A204.1 (cell line): ENCODE data around the gene LMO2.

Experiments used
- FAIRE-seq: peaks from 2 replicates; lab custom pipeline; 2012; peaks lifted over from hg19 to GRCh38; lab: Jason Lieb, UNC

LMO2 gene

DNA sequence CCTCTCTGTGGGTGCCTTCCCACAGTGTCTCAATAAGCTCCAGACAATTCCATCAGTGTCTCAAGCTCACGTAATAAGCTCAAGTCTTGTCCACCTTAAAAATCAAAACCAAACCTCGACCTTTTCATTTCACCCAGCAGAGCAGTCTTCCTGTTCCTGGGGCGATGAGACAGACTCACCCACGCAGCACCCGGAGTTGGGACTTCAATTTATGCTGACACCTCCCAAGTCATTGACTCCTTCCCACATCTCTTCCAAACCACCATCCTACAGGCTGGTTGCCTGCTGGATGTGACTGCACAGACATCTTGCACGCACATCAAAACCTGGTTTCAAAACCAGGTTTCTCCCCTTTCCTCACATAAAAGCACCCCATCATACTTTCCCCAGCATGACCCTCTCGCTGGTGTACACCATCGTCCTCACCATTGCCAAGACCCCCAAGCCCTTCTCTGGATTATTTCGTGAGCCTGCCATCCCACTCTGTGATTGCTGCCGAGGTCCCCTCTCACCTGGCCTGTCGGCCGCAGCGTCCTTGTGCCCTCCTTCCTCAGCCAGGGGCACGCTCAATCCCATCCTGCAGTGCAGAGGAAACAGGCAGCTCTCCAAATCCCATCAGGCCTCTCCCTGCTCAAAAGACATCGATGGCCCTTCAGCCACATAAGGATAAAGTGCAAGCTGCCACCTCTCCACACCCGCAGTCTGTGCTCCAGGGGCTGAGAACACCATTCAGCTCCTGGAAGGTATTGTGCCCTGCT lies 72.4 kb downstream of the LMO2 start:
- no peak for FAIRE-seq
